GM19468 (cell line): ENCODE data around the gene MYO16.
A peak's percentile ranks its signal among the peaks of the same experiment; 100 is the strongest.

ENCODE experiments used
- ATAC-seq: cut with Tn5 transposase; IDR thresholded peaks from one replicate; pipeline ENCODE4 v1.9.1; 2021; ENCODE audit warnings: mild to moderate bottlenecking, moderate library complexity, moderate number of reproducible peaks; ENCODE audit not compliant: unreplicated experiment; ENCODE audit errors: extremely low read depth

MYO16 gene

GRCh38 chr13:109159650-109160309, 530.4 kb downstream of the MYO16 start:
- ATAC-seq = no peak

- peak; percentile 28 for ATAC-seq
These were observed 530.9 kb downstream of the MYO16 start for GRCh38 chr13:109160357-109160756.

- ATAC-seq = no peak
These were observed 531.7 kb downstream of the MYO16 start for GRCh38 chr13:109160887-109161669.

GRCh38 chr13:109162248-109163036, 533.0 kb downstream of the MYO16 start:
- peak; percentile 82 for ATAC-seq

- no peak for ATAC-seq
These were observed 533.6 kb downstream of the MYO16 start for GRCh38 chr13:109163037-109163379.

GRCh38 chr13:109165417-109165904, 536.0 kb downstream of the MYO16 start:
- no peak for ATAC-seq

- no peak for ATAC-seq
These were observed 537.4 kb downstream of the MYO16 start for GRCh38 chr13:109166804-109167203.

- ATAC-seq = no peak
These were observed 542.7 kb downstream of the MYO16 start for GRCh38 chr13:109172136-109172535.

- no peak for ATAC-seq
These were observed 546.3 kb downstream of the MYO16 start for GRCh38 chr13:109175666-109176065.

- ATAC-seq = no peak
These were observed 551.6 kb downstream of the MYO16 start for GRCh38 chr13:109180905-109181425.

- no peak for ATAC-seq
These were observed 553.5 kb downstream of the MYO16 start for GRCh38 chr13:109182777-109183465.

- no peak for ATAC-seq
These were observed 562.0 kb downstream of the MYO16 start for GRCh38 chr13:109191413-109191812.

- ATAC-seq = no peak
These were observed 562.9 kb downstream of the MYO16 start for GRCh38 chr13:109192306-109192705.

- ATAC-seq = no peak
These were observed 567.5 kb downstream of the MYO16 start for GRCh38 chr13:109196948-109197347.

GRCh38 chr13:109198585-109198984, 569.2 kb downstream of the MYO16 start:
- ATAC-seq = no peak

- no peak for ATAC-seq
These were observed 569.9 kb downstream of the MYO16 start for GRCh38 chr13:109199280-109199679.

GRCh38 chr13:109200556-109200955, 571.1 kb downstream of the MYO16 start:
- no peak for ATAC-seq

GRCh38 chr13:109203587-109203986, 574.2 kb downstream of the MYO16 start:
- no peak for ATAC-seq

- no peak for ATAC-seq
These were observed 574.8 kb downstream of the MYO16 start for GRCh38 chr13:109204252-109204651.

- ATAC-seq = no peak
These were observed 575.2 kb downstream of the MYO16 start for GRCh38 chr13:109204657-109205056.
